GM21390 (cell line): ENCODE results near the gene ENDOV.

ENCODE experiments used
- ATAC-seq: cut with Tn5 transposase; IDR thresholded peaks from one replicate; pipeline ENCODE4 v1.9.1; 2021; ENCODE audit not compliant: unreplicated experiment

Gene ENDOV

GRCh38 chr17:80430446-80431245, 15.7 kb downstream of the ENDOV start:
- ATAC-seq, result no peak

DNA sequence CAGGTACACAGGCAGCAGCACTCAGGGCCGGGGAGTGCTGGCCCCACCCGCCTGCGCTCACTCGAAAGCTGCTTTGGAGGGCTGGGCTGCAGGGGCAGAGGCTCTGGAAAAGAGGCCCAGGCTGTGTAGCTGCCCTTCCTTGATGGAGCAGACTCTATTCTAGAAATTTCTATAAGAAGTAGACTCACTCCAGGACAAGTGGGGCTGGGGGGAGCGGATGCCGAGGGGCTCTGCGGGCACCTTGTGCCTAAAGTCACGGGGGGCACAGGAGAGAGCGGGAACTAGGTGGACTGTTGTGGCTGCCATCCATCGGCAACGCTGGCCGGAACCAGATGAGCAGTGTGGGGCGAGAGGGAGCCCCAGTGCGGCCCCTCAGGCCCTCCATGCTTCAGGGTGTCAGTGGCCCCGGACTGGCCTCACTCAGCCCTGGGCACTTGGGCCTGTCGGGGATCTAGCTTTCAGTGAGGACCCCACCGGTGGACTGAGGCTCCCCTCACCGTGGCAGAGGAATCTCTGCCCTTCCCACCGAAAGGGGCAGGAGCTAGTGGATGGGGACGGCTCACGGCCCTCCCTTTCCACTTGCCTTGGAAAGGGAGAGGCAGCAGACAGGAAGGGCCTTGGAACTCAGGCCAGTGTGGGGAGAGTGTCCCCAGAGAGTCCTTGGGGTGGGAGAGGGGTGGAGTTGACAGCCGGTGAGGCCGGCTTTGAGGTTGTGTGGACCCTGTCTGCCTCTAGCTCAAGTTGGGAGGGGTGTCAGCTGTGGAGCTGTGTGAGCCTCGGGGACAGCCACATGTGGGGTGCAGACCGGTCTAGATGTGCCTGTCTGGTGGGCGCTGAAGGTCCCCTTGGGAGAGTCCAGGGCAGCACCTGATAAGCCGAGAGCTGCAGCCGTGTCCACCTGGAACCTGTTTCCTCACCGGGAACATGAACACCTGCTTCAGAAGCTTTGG, 16.6 kb downstream of the ENDOV start:
- no peak for ATAC-seq

- ATAC-seq, result no peak
These were observed 17.5 kb downstream of the ENDOV start for GRCh38 chr17:80432350-80432955.

DNA sequence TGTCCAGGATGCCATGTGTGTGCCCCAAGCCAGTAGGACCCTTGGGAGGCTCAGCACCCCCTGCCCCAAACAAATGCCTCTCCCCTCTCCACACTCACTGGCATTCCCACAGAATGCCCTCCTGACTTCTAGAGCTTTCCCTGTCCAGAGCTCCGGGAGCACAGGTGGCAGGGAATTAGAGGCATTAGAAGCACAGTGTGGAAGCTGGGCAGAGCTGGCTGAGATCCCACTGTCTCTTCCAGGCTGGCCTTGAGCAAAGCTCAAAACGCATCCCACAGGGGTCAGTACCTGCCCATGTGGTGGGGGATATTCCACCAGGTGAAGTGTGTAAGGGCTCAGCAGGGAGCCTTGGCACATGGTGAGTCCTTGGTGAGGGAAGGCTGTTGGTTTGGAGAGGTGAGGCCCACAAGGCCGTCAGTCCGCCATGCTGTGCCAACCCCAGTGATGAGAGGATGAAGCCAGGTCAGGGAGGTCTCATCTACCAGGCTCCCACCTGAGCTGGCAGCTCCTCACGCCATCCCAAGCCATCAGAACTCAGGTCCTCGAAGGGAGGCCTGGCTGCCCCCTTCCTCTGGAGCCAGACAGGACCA, 18.1 kb downstream of the ENDOV start:
- no peak for ATAC-seq

DNA sequence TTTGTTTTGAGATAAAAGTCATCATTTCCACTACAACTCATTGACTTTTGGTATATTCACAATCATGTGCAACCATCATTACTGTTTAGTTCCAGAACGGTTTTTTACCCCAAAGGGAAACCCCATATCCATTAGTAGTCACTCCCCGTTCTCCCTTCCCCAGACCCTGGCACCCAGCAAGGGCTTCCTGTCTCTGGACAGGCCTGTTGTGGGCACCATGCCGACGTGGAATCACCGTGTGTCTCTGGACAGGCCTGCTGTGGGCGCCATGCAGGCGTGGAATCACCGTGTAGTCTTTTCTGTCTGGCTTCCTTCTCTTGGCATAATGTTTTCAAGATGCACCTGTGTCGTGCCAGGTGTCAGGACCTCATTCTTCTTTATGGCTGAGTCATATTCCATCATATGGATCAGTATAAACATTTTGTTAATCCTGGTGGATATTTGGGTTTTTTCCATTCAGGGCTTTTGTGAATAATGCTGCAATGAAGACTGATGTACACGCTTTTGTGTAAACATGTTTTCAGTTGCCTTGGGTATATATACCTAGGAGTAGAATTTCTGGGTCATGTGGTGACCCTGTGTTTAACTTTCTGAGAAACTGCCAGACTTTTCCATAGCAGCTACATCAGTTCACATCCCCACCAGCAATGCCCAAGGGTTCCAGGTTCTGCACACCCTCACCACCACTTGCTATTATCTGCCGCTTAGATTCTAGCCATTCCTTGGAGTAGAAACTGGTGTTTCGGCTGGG, 19.1 kb downstream of the ENDOV start:
- no peak for ATAC-seq

DNA sequence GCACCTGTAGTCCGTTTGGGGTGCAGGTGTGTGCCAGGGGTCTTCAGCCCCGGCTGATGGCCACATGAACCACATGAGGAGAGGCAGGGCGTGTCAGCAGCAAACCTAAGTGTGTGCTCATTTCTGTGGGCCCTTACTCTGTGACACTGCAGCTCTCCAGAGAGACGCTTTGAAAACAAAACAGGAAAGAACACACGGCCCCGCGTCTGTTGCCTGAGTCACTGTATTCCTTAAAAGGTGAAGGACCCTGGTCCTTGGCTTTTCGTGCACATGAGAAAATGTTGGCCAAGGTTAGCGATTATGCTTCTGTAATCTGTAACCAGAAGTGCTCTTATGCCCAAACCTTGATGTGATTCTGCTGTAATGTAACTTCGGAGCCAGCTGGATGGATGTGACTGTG, 22.6 kb downstream of the ENDOV start:
- no peak for ATAC-seq

DNA sequence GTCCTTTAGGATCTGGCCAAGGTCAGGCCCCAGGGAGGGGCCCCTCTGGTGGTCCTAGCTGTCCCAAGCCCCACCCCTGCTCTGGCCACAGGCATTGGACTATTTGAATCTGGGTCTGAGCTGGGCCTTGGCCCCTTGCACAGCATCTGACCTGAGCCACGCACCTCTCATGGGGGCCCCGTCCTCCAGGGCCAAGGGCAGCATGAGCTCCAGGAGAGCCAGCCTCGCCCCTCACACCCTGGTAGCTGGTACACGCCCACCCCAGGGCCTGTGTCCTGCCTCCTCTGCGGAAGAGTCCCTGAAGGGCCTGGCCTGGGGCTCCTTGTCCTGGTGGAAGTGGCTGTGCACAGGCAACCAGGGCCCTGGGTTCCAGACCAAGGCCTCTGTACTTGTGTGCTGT, 23.8 kb downstream of the ENDOV start:
- ATAC-seq, result no peak

GRCh38 chr17:80439499-80439898, 24.5 kb downstream of the ENDOV start:
- ATAC-seq, result no peak

GRCh38 chr17:80441133-80441578, 26.2 kb downstream of the ENDOV start:
- ATAC-seq, result no peak

DNA sequence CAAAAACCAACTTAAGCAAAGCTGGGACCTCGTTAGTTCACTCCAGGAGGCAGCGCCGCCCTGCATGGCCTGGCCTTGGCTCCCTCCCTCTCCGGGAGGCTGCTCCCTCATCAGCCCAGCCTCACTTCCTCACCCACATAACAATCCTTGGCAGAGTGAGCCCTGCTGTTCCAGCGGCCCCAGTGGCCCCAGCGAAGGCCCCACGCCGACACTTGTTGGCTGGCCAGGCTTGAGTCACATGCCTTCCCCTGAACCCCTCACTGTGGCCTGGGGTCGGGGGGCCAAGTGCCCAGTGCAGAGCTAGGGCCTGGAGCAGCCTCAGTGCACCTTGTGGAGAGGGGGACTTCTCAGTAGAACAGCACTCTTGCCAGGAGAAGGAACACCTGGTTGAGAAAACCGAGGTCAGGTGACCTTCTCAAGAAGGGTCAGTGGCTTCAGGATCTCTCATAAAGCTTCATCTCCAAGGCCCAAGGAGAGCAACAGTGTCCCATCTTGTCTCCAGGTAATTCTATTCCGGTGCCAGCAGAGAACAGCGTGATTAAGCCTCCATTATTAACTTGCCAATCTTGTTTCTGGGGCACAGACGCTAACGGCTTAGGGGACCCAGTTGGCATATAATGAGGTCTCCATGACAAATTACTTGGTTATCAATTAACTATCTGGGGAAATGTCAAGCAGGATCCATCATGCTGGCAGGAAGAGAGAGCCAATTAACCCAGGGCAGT, 26.8 kb downstream of the ENDOV start:
- ATAC-seq, result no peak

DNA sequence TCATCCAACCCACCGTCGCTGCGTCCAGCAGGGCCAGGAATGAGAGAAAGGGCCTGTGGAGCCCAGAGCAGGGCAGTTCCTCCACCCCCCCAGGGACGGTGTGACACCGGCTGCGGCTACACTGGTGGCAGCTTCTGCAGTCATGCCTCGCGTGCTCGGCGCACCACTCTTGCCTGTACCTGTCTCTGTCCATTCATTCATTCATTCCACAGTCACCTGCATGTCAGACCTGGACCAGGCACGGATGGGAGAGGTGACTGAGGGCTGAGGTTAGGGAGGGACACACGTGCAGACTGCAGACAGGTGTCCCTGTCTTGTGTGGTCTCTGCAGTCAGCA, 27.3 kb downstream of the ENDOV start:
- ATAC-seq, result no peak

GRCh38 chr17:80442764-80443163, 27.8 kb downstream of the ENDOV start:
- no peak for ATAC-seq

DNA sequence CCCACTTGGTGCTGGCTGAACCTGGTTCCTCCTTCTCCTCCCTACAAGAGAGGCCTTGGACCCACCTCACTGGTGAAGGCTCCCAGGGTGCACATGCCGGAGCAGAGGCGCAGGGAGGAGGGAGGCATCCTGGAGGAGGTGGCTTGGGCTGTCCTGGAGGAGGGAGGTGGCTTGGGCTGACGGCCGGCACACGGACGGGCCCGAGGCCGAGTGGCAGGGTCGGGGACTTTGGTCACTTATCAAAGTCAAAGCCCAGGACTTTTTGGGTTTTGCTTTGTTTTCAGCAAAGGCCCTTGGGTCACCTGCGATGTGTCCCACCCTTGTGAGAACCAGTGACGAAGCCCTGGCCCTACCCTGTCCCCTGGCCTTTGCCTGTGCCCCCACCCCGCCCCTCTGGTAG, 28.5 kb downstream of the ENDOV start:
- ATAC-seq, result no peak

DNA sequence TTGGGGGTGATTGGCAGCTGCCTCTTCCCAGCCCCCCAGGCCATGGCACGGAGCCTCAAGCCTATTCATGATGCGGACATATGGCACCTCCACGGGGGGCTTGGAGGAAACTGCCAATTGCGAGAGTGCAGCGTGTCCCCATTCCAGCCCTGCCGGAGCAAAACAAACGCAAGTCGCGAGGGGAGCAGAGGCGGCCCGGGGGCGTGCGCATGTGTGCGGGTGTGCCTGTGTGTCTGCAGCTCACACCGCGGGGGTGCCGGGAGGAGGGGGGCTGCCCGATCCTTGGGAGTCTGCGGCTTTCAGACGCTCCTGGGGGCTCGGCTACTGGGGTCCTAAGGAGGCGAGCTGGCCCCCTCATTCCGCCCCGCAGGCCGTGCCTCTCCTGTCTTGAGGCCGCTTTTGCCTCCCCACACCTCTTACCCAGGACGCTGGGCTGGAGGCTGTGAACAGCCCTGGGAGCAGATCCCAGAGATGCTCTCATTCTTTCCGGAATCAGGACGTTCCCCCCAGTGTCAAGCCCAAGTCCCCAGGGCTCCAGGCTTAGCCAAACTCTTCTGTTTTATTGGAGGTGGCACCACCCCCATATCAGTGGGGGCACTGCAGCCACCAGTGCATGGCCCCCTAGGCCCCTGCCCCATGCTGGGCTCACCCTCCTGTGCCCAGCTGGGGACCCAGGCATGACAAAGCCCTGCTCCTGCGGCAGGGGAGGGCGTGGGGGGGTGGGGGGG, 29.1 kb downstream of the ENDOV start:
- no peak for ATAC-seq

- ATAC-seq, result no peak
These were observed 29.6 kb downstream of the ENDOV start for GRCh38 chr17:80444644-80444979.

DNA sequence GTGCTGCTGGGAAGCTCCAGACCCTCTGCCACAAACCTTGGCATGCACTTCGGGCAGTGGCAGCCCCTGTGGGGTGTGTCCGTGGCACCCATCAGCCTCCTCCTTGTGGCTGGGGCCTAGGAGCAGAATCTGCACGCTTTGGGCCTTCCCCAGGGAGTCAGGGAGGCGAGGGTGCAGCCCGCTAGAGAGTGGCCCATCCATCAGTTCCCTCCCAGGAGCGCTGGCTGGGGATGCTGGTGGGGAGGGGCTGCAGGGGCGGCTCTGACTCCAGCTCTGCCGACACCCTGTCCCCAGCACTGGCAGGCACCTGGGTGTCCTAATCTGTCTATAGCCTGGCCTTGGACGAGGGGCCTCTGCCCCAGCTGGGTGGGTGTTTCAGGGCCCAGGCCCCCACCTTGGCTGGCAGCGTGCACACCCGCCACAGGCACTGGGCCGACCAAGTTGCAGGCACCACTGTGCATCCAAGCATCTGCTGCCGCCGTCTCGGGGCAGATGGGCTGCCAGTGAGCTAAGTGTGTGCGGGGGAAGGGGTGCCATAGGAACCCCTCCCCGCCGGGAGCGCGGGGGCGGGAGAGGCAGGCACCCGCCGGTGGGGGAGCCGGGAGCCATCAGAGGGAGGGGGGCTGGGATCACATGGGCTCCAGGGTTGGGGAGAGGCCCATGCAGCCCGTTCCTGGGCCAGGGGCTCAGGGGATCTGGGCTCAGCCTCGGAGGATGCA, 30.2 kb downstream of the ENDOV start:
- ATAC-seq, result no peak

DNA sequence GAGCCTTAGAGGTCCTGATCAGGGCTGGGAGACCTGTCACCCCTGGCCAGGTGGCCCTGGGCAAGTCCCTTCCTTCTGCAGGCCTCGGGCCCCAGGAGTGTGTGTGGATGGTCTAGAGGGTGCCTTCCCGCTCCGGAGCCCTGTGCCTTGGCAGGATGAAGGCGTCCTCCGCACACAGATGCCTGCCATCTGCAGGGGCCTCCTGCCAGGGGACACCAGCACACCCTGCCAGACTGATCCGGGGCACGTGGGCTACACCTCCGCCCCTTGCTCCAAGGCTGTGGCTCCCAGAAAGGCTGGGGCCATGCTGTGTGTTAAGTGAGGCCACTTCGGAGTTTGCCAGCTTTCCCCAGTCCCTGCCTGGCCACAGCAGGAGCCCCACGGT, 30.8 kb downstream of the ENDOV start:
- ATAC-seq, result no peak

GRCh38 chr17:80446645-80447405, 31.9 kb downstream of the ENDOV start:
- no peak for ATAC-seq
